Measurements from ENCODE around the gene SLC31A2. TPM values are rescaled to one million over a fixed set of nuclear protein-coding genes. Genes with fewer than 3 reads are reported as not detected.

SLC31A2 gene
- total and polyA plus RNA-seq, 8 donors = 2.4 to 39.3 (median 2.9) TPM

DNA sequence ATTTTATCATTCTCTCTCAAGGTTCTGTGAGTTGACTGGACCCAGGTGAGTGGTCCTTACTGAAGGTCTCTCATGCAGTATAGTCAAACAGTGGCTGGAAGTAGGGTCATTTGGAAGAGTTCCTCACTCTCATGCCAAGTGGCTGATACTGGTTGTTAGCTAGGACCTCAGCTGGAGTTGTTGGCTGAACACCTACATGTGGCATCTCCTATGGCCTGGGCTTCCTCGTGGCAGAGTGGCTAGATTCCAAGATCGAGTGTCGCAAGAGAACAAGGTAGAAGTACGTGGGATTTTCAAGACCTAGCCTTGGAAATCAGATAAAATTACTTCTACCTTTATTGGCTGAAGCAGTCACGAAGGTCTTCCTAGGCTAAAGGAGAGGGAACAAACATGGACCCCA lies 7.6 kb downstream of the SLC31A2 start:
- peaks cover 0 to 34% of the 10 kb centered on the region in 2 donors for H3K4me1 ChIP-seq
- no peak overlapping the region for H3K4me3 ChIP-seq
- ATAC-seq (no peak), DNase-seq (no peak)
- no peaks in the 10 kb centered on the region for H3K9me3 ChIP-seq
- no peak for TF ChIP-seq CTCF (IDR thresholded peaks at IDR 0.05)
- no peaks in the 10 kb centered on the region for H3K27me3 ChIP-seq
- intact Hi-C loops (cut with DNase I) = no loop called here
- peaks cover 0 to 67% of the 10 kb centered on the region in 2 donors for H3K36me3 ChIP-seq
- no peak overlapping the region for H3K27ac ChIP-seq

GRCh38 chr9:113160571-113160970 lies 9.8 kb downstream of the SLC31A2 start:
- H3K27me3 ChIP-seq = no peaks in the 10 kb centered on the region
- H3K4me1 ChIP-seq = peaks cover 0 to 13% of the 10 kb centered on the region in 2 donors
- H3K36me3 ChIP-seq = peaks cover 0 to 88% of the 10 kb centered on the region in 2 donors
- H3K9me3 ChIP-seq = no peaks in the 10 kb centered on the region
- no peak for DNase-seq
- no peak overlapping the region for H3K4me3 ChIP-seq
- TF ChIP-seq CTCF (IDR thresholded peaks at IDR 0.05) = no peak
- no peak overlapping the region for H3K27ac ChIP-seq
- intact Hi-C loops (cut with DNase I) = no loop called here
- ATAC-seq = no peak

DNA sequence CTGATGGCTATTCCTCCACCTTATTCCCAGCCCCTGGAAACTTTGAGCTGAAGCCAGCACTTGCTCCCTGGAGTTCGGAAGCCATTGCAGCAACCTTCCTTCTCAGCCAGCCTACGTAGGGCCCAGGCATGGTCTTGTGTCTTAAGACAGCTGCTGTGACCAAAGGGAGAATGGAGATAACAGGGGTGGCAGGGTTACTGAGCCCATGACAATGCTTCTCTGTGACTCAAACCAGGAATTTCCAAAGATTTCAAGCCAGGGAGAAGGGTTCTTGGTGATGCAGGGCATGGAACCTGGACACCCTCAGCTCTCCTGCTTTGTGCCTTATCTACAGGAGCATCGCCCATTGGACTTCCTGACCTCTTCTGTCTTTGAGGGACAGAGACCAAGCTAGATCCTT lies 12.2 kb downstream of the SLC31A2 start:
- Histone ChIP-seq H3K36me3 (peaks cover 0 to 100% of the 10 kb centered on the region in 2 donors), H3K27ac (no peak overlapping the region), H3K4me1 (no peaks in the 10 kb centered on the region), H3K27me3 (no peaks in the 10 kb centered on the region), H3K9me3 (no peaks in the 10 kb centered on the region), H3K4me3 (no peak overlapping the region)
- TF ChIP-seq CTCF (IDR thresholded peaks at IDR 0.05) = no peak
- intact Hi-C loops (cut with DNase I) = no loop called here
- DNase-seq = no peak
- ATAC-seq = no peak

DNA sequence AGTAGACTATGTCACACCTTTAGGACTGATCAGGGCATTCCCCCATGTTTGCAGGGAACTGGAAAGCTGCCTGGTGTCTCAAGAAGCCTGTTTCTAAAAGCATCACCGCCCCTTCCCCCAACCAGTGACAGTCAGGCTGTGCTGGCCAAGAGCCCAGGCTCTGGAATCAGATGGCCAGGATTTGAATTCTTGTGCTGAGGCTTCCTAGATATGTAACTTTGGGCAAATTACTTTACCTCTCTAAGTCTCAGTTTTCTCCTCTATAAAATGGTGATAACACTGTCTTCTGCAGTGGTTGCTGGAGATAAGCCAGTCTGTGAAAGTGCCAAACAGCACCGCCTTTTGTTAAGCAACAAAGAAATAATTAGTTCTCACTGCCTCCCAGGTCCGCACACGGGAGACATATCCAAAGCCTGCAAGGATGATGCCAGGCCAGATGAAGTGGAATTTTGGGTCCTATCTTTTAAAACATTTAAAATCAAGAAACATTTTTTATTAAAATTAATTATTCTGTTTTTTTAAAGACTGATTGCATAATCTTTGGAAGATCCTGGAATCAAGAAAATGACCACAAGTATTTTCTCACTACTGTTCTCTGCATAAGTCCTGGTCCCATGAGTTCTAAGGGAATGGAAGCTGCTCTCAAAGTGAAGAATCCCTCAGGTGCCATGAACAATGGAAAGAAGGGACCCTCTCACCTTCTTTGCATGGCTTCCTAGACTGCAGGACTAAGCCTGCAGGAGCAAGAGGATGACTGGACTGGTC lies 13.9 kb downstream of the SLC31A2 start:
- Histone ChIP-seq H3K4me1 (no peaks in the 10 kb centered on the region), H3K36me3 (peaks cover 0 to 100% of the 10 kb centered on the region in 2 donors), H3K27ac (no peak overlapping the region), H3K9me3 (no peaks in the 10 kb centered on the region), H3K27me3 (no peaks in the 10 kb centered on the region), H3K4me3 (no peak overlapping the region)
- DNase-seq (no peak), ATAC-seq (no peak)
- intact Hi-C loops (cut with DNase I) = no loop called here
- TF ChIP-seq CTCF (IDR thresholded peaks at IDR 0.05) = no peak

GRCh38 chr9:113166039-113166438 lies 15.2 kb downstream of the SLC31A2 start:
- Histone ChIP-seq H3K27me3 (no peaks in the 10 kb centered on the region), H3K27ac (no peak overlapping the region), H3K4me1 (no peaks in the 10 kb centered on the region), H3K36me3 (peaks cover 0 to 100% of the 10 kb centered on the region in 2 donors), H3K4me3 (no peak overlapping the region), H3K9me3 (no peaks in the 10 kb centered on the region)
- ATAC-seq = no peak
- no peak for TF ChIP-seq CTCF (IDR thresholded peaks at IDR 0.05)
- intact Hi-C loops (cut with DNase I) = no loop called here
- no peak for DNase-seq
